Astrocyte (in vitro differentiated cells and primary cell): ENCODE results near the gene ARHGAP24.

Source experiments
- EZH2 ChIP-seq: IDR thresholded peaks from 2 replicates; pipeline ENCODE4 v1.6.1; 2012; ENCODE audit warnings: mild to moderate bottlenecking, low read length, inconsistent platforms; ENCODE audit not compliant: insufficient read depth
- TF ChIP-seq, protein P1 (sequence below): IDR thresholded peaks from 2 replicates; pipeline ENCODE4 v1.5.1; 2011; ENCODE audit warnings: low read depth, mild to moderate bottlenecking, inconsistent platforms, low read length, moderate library complexity; ENCODE audit not compliant: insufficient read depth

DNA sequence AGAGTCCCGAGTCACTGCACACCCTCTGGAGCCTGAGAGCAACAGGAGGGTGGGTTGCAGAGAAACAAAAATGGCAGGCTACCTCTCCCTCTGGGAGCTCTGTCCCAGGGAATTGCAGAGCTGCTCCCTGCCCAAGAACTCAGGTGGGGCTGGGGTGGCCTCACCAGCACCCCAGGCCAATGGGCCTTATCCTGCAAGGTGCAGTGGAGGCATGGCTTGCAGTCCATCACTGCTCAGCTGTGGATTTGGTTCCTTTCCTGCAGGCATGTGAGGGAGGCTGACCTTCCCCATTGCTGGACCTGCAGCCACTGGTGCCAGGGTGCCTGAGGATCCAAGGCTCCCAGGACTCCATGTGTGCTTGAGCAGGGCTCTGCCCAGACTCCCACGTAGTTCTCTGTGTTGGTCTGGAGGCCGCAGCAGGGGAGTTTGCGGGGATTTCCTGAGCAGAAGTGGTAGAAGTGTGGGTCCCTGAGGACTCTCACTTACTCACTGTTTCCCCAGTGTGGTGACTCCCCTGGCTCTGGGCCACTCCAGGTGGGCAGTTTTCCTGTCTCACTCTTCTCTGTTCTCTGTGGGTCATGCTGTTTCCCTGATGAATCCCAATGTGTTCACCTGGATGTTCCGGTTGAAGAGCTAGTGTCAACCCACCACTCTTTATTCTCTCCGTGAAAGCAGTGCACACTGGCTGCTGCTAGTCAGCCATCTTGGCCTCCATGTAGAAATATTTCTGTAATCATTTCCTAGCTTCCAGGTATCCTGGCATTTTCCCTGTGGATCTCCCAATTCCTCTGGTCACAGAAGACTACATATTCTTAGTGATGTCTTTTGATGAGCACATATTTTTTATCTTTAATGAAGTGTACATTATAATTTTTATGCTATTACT, 82.3 kb downstream of the ARHGAP24 start:
- TF ChIP-seq, protein P1, sequence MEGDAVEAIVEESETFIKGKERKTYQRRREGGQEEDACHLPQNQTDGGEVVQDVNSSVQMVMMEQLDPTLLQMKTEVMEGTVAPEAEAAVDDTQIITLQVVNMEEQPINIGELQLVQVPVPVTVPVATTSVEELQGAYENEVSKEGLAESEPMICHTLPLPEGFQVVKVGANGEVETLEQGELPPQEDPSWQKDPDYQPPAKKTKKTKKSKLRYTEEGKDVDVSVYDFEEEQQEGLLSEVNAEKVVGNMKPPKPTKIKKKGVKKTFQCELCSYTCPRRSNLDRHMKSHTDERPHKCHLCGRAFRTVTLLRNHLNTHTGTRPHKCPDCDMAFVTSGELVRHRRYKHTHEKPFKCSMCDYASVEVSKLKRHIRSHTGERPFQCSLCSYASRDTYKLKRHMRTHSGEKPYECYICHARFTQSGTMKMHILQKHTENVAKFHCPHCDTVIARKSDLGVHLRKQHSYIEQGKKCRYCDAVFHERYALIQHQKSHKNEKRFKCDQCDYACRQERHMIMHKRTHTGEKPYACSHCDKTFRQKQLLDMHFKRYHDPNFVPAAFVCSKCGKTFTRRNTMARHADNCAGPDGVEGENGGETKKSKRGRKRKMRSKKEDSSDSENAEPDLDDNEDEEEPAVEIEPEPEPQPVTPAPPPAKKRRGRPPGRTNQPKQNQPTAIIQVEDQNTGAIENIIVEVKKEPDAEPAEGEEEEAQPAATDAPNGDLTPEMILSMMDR = no peak
- TF ChIP-seq EZH2 = no peak
